GM19099 (cell line): ENCODE measurements around the gene SOHLH2.

ENCODE experiments used
- POLR2A ChIP-seq: IDR thresholded peaks from 3 replicates; pipeline ENCODE4 v1.6.1; 2011; ENCODE audit warnings: low read depth; ENCODE audit not compliant: insufficient read length; ENCODE audit errors: extremely low read depth

SOHLH2 gene

GRCh38 chr13:36211567-36211966, 2.8 kb downstream of the SOHLH2 start:
- no peak for TF ChIP-seq POLR2A

DNA sequence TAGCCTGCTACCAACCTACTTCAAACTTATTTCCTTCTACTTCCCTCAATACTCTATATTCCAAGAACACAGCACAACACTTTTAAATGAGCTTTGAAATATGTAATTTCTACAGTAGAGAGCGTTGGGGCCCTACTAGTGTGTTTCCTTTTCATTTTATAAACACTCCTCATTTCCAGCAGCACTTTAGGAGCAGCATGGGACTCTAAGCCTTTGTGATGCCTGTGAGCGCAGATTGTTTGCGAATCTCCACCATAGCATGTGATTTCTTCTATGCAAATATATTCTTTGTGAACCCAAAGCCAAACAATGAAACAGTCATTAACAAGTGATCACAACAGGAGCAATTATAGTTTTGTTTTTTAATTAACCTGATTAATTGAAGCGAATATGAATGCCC, 3.6 kb downstream of the SOHLH2 start:
- TF ChIP-seq POLR2A, result no peak

- no peak for TF ChIP-seq POLR2A
Measured at GRCh38 chr13:36207672-36208071, 6.7 kb downstream of the SOHLH2 start.

GRCh38 chr13:36193151-36193855, 21.1 kb downstream of the SOHLH2 start:
- no peak for TF ChIP-seq POLR2A

- TF ChIP-seq POLR2A, result no peak
Measured at GRCh38 chr13:36192166-36192565, 22.2 kb downstream of the SOHLH2 start.

- TF ChIP-seq POLR2A, result no peak
Measured at GRCh38 chr13:36190771-36191170, 23.6 kb downstream of the SOHLH2 start.

DNA sequence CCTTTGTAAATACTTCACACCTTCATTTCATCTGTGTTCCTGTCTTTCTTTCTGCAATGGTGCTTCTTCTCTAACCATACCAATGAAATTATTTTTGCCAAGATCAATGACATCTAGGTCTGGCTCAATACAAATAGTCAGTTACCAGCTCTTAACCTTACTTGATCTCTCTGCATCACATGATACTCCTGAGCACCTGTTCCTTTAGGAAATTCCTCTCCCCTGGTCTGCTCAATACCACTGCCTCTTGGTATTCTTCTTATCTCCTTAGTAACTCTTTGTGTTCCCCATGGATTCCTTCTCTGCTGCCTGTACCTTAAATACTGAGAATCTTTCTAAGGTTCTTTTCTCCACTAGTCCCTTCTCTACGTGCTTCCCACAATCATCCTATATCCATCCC, 25.9 kb downstream of the SOHLH2 start:
- TF ChIP-seq POLR2A, result no peak

DNA sequence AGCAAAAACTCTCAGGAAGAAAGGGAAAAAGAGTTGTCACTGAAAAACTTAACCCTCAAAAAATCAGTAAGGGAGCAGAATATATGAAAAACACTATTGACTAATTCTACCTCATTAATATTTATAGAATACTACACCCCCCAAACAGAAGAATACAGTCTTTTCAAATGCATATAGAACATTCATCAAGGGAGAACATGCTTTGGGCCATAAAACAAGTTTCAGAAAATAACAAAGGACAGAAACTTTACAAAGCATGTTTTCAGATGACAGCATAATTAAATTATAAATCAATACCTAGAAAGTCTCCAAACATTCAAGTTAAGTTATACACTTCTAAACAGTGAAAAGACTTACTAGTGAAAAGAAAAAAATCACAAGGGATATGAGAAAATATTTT, 30.5 kb downstream of the SOHLH2 start:
- TF ChIP-seq POLR2A, result no peak

DNA sequence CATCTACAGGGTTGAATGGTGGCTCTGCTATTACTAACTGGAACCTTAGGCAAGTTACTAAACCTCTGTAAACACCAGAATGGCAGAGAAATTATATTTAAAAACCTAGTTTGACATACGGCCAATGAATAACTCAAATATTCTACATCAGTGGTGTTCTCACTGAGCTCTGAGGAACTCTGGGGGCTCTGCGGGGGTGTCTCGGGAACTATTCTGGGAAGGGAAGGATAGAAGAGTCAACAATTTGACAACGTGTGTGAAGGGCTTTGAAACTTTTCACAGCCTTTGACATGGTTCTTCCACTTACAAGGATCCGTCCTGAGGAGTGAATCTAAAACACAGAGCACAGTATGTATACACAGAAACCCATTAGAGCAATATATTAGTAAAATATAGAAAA, 38.7 kb downstream of the SOHLH2 start:
- no peak for TF ChIP-seq POLR2A

DNA sequence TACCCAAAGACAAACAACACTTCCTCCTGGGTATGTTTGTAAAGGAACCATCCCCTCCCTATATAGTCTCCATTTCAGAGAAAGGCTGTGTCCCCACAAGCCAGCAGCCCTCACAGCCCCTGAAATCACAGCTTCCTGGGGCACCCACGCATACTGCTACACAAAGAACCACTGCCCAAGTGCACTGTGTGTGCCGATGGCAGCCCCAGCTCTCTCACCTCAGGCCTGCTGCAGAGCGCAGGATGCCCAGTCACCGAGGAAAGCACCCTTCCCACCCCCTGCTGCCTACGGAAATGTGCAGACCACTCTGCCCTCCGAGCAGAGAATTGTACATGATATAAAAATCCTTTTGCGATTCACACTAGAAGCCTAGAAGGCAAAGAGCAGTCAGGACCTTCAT, 39.4 kb downstream of the SOHLH2 start:
- TF ChIP-seq POLR2A, result no peak

GRCh38 chr13:36173571-36174322, 40.6 kb downstream of the SOHLH2 start:
- TF ChIP-seq POLR2A, result no peak

GRCh38 chr13:36166046-36166445, 48.3 kb downstream of the SOHLH2 start:
- TF ChIP-seq POLR2A, result no peak

GRCh38 chr13:36163809-36164308, 50.5 kb downstream of the SOHLH2 start:
- TF ChIP-seq POLR2A, result no peak

GRCh38 chr13:36163286-36163685, 51.1 kb downstream of the SOHLH2 start:
- no peak for TF ChIP-seq POLR2A

GRCh38 chr13:36160297-36160696, 54.1 kb downstream of the SOHLH2 start:
- TF ChIP-seq POLR2A, result no peak

DNA sequence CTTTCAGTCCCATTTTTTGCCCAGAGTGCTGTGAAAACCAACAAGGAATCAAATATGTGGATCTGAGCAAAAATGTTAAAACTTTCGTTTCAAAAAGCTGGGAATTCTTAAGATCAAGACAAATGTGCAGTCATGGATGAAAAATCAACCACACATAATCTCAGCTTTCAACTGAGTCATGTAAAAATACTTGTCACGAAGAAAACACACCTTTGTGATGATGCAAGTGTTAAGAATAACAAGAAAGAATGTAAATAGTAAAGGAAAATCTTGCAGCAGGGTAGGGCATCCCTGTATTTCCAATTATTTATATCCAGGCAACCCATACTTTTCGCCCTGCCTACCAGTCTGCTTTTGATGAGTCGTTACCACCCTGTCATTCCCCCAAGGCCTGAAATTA, 55.7 kb downstream of the SOHLH2 start:
- no peak for TF ChIP-seq POLR2A
